RWPE1 (cell line): ENCODE measurements around the gene SP140.

Source experiments
- CTCF ChIA-PET: fragments of 350-600 bp; sonication (Branson Sonifier 250); formaldehyde crosslinking; extraction: SDS; loops from one replicate; lab custom pipeline; 2021; lab: Yijun Ruan, JAX
- POLR2A ChIA-PET: fragments of 400-600 bp; formaldehyde crosslinking; extraction: SDS; loops from one replicate; lab custom pipeline; 2020; ENCODE audit warnings: antibody characterized with exemption; ENCODE audit not compliant: low non-redundant PET; lab: Yijun Ruan, JAX
- DNase-seq: peaks from one replicate; pipeline ENCODE4 v3.0.0; 2012; ENCODE audit warnings: low spot score
- H3K27ac ChIP-seq: fragments of 450-650 bp; 2 replicates; pipeline ENCODE4 v1.5.1; 2017
- CTCF ChIP-seq: fragments of 450-650 bp; conservative IDR thresholded peaks from 2 replicates; pipeline ENCODE4 v1.5.1; 2017; ENCODE audit warnings: low read depth, mild to moderate bottlenecking

SP140 gene

GRCh38 chr2:230358305-230358704 is 132.8 kb downstream of the SP140 start:
- DNase-seq, result no peak
- TF ChIP-seq CTCF, result no peak
- H3K27ac ChIP-seq, result no peak overlapping the region
- ChIA-PET POLR2A (no interaction called here), CTCF (no interaction called here)

DNA sequence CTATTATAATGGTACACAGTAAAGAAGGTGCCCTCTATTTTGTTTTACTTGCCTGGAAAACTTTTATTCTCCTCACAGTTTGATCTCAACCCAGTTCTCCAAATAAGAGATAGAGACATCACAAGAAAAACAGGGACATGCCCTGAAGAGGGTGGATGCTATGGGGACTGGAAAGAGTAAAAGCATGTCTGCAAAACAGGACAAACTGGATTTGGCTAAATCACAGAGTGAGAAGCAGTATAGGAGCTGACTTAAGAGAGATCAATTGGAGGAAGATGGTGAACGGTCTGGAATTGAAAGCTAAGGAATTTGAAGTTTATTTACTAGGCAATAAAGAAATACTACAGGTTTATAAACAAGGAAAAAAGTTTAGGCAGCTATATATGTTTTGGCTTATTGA is 134.5 kb downstream of the SP140 start:
- no peak for TF ChIP-seq CTCF
- no peak for DNase-seq
- ChIA-PET POLR2A (no interaction called here), CTCF (no interaction called here)
- no peak overlapping the region for H3K27ac ChIP-seq

DNA sequence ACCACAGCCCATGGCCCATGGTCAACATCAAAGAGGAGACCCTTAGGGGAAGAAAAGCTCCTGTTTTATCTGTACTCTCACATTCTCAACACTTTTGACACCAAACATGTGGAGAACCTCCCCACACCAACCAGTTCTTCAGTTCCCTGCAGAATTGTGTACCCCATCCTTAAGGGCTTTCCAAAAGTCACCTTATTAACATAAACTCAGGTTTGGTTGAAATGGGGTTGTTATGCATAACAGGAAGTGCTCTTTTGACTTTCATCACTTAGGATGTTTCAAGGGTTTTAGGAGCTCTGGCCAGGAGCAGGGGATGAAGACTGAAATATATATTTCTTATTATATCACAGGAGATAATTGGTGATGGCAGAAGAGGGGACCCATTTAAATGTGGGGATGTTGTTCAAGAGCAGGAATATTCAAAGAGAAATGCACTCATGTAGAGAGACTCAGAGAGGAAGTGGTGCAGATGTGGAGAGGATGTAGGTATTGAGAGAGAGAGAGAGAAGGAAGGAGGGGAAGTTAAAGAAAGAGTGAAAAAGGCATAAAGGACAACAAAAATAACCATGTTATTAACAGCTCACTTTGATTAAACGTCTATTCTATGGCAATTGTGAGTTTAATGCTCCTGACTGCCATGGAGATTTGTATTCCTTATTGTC is 136.6 kb downstream of the SP140 start:
- H3K27ac ChIP-seq, result no peak overlapping the region
- POLR2A ChIA-PET, result no interaction called here
- no peak for TF ChIP-seq CTCF
- no peak for DNase-seq
- CTCF ChIA-PET, result no interaction called here
